GM18909 (cell line): ENCODE data around the gene ANK2.

Source experiments
- ATAC-seq: cut with Tn5 transposase; IDR thresholded peaks from one replicate; pipeline ENCODE4 v1.9.1; 2021; ENCODE audit warnings: mild to moderate bottlenecking; ENCODE audit not compliant: unreplicated experiment, poor library complexity

ANK2 gene

GRCh38 chr4:113411496-113411938 is 362.1 kb downstream of the ANK2 start:
- no peak for ATAC-seq

- ATAC-seq, result no peak
Measured at GRCh38 chr4:113419631-113420030, 370.2 kb downstream of the ANK2 start.

GRCh38 chr4:113420938-113421337 is 371.5 kb downstream of the ANK2 start:
- ATAC-seq, result no peak

- no peak for ATAC-seq
Measured at GRCh38 chr4:113423631-113424030, 374.2 kb downstream of the ANK2 start.

- no peak for ATAC-seq
Measured at GRCh38 chr4:113433116-113433515, 383.7 kb downstream of the ANK2 start.
